Ascending aorta (tissue), 2 donors: ENCODE results near the gene HPS3. TPM values are rescaled to one million over a fixed set of nuclear protein-coding genes. Genes with fewer than 3 reads are reported as not detected.

Source experiments
- DNase-seq, 2 donors: peaks; one replicate each; pipeline ENCODE4 v3.0.0-alpha.2; 2019; ENCODE audit warnings: low spot score in 2 of 2
- H3K27ac ChIP-seq, 2 donors: fragments of 200-600 bp; sonication (generic); one replicate each; pipeline ENCODE4 v1.5.1; 2016 to 2017; ENCODE audit warnings: mild to moderate bottlenecking in 1 of 2
- H3K27me3 ChIP-seq: fragments of 200-600 bp; sonication (generic); one replicate; pipeline ENCODE4 v1.5.1; 2017
- H3K36me3 ChIP-seq, 2 donors: fragments of 200-600 bp; sonication (generic); one replicate each; pipeline ENCODE4 v1.5.1; 2016
- H3K4me1 ChIP-seq, 2 donors: fragments of 200-600 bp; sonication (generic); one replicate each; pipeline ENCODE4 v1.5.1; 2016 to 2017; ENCODE audit warnings: mild to moderate bottlenecking in 1 of 2
- H3K4me3 ChIP-seq, 2 donors: fragments of 200-600 bp; sonication (generic); one replicate each; pipeline ENCODE4 v1.5.1; 2016 to 2017; ENCODE audit warnings: mild to moderate bottlenecking in 1 of 2
- H3K9me3 ChIP-seq, 2 donors: fragments of 200-600 bp; sonication (generic); one replicate each; pipeline ENCODE4 v1.5.1; 2016
- intact Hi-C: fragments of 100-400 bp; cut with DNase I; formaldehyde crosslinking; loops from one replicate; pipeline ENCODE4 v1.15.1; 2023
- total RNA-seq: library from RNA; depleted of rRNA; stranded (reverse); fragments of >200 nt; gene quantifications from one replicate; pipeline ENCODE4 v1.1.0, GENCODE V29; 2016
- TF ChIP-seq, protein P1 (sequence below), 3 experiments: fragments of 200-600 bp in 2 of 3; fragments of 450-650 bp in 1 of 3; sonication (generic) in 2 of 3; IDR thresholded peaks; one replicate each; pipeline ENCODE4 v1.5.1; 2016 to 2019; ENCODE audit warnings: antibody characterized with exemption in 3 of 3, mild to moderate bottlenecking in 1 of 3, moderate library complexity in 1 of 3

The HPS3 gene, protein sequence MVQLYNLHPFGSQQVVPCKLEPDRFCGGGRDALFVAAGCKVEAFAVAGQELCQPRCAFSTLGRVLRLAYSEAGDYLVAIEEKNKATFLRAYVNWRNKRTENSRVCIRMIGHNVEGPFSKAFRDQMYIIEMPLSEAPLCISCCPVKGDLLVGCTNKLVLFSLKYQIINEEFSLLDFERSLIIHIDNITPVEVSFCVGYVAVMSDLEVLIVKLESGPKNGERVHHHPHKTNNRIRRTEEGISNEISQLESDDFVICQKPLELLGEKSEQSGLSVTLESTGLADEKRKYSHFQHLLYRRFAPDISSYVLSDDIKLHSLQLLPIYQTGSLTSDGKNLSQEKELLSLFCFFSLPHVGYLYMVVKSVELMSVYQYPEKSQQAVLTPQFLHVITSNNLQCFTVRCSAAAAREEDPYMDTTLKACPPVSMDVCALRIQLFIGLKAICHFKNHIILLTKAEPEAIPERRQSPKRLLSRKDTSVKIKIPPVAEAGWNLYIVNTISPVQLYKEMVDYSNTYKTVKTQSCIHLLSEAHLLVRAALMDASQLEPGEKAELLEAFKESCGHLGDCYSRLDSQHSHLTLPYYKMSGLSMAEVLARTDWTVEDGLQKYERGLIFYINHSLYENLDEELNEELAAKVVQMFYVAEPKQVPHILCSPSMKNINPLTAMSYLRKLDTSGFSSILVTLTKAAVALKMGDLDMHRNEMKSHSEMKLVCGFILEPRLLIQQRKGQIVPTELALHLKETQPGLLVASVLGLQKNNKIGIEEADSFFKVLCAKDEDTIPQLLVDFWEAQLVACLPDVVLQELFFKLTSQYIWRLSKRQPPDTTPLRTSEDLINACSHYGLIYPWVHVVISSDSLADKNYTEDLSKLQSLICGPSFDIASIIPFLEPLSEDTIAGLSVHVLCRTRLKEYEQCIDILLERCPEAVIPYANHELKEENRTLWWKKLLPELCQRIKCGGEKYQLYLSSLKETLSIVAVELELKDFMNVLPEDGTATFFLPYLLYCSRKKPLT
- total RNA-seq = 18.9 TPM

DNA sequence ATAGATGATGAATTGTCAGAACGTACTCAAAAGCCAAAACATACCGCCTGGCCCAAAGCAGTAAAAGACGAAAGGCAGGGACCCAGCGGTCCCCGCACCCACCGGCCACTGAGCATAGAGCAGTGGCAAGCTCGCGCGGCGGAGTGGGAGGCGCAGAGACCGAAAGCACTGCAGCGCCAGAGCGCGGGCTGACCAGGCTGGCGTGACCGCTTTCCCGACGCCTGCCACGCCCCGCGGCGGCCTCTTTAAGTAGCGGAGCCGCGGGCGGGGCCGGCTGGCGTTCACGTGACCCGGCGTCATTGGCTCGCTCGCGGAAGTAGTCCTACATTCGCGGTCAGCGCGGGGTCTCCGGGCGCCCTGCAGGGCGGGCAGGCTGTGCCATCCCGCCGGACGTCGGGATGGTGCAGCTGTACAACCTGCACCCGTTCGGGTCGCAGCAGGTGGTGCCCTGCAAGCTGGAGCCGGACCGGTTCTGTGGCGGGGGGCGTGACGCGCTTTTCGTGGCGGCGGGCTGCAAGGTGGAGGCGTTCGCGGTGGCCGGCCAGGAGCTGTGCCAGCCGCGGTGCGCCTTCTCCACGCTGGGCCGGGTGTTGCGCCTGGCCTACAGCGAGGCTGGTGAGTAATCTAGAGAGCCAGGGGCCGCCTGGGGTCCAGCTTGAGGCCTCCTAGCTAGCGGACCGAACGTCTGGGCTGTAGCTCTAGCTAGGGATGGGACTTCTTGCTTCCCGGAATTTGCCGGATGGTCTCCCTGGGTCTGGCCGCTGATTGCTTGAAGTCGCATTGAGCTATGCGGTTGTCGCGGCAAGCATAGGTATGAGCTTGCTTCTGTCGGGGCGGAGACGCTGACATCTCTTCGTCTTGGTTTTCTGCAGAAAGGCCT, at the start of gene HPS3:
TSS of gene HPS3 (plus strand) at position 313 of the 880 bp plus-strand sequence. CDS start at position 399, 86 bp downstream.
- Histone ChIP-seq H3K9me3 (no peaks in the 10 kb centered on the region), H3K4me1 (peaks cover 0 to 12% of the 10 kb centered on the region in 2 donors), H3K27ac (peak within 1 kb of the TSS; percentile 87 to 89), H3K36me3 (no peaks in the 10 kb centered on the region), H3K4me3 (peak within 1 kb of the TSS; percentile 73 to 94), H3K27me3 (no peaks in the 10 kb centered on the region)
- intact Hi-C loops = loop anchor here (1.0 to 10.0 kb wide), 4 partner anchors 43 to 343 kb away; partner anchors contain the start of genes HLTF, TM4SF1 and TM4SF4
- peak; percentile 76 to 96 for DNase-seq
- TF ChIP-seq, protein P1, sequence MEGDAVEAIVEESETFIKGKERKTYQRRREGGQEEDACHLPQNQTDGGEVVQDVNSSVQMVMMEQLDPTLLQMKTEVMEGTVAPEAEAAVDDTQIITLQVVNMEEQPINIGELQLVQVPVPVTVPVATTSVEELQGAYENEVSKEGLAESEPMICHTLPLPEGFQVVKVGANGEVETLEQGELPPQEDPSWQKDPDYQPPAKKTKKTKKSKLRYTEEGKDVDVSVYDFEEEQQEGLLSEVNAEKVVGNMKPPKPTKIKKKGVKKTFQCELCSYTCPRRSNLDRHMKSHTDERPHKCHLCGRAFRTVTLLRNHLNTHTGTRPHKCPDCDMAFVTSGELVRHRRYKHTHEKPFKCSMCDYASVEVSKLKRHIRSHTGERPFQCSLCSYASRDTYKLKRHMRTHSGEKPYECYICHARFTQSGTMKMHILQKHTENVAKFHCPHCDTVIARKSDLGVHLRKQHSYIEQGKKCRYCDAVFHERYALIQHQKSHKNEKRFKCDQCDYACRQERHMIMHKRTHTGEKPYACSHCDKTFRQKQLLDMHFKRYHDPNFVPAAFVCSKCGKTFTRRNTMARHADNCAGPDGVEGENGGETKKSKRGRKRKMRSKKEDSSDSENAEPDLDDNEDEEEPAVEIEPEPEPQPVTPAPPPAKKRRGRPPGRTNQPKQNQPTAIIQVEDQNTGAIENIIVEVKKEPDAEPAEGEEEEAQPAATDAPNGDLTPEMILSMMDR (IDR thresholded peaks at IDR 0.05) = peak in 1 of 3 experiments; percentile 22

DNA sequence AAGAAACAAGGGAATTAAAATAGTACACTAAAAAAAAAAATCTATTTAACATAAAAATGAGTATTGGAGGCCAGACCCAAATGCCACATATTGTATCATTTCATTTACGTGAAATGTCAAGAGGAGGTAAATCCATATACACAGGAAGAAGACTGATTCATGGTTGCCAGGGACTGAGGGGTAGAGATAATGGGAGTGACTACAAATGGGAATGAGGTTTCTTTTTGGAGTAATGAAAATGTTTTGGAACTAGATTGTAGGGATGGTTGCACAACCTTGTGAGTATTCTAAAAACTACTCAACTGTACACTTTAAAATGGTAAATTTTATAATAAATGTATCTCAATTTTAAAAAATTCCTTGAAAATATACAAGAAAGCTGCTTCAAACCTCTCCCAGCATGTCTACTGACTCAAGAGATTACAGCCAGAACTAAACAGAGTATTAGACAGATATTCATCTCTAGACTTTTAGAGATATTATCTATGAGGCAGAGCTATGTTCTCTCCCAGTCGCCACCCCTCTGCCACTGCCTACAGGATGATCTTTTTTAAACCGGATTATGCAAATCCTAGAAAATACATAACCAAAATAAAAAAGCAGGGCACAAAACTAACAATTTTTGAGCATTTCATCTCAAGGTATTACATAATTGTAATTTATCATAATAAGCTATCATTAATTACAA, 49.3 kb upstream of the HPS3 start:
- intact Hi-C loops = no loop called here
- Histone ChIP-seq H3K4me1 (peaks cover 5 to 7% of the 10 kb centered on the region in 2 donors), H3K4me3 (no peak overlapping the region), H3K36me3 (peaks cover 6 to 7% of the 10 kb centered on the region in 2 donors), H3K9me3 (no peaks in the 10 kb centered on the region), H3K27ac (no peak overlapping the region), H3K27me3 (no peaks in the 10 kb centered on the region)
- no peak for DNase-seq
- TF ChIP-seq, protein P1 (IDR thresholded peaks at IDR 0.05) = no peak

DNA sequence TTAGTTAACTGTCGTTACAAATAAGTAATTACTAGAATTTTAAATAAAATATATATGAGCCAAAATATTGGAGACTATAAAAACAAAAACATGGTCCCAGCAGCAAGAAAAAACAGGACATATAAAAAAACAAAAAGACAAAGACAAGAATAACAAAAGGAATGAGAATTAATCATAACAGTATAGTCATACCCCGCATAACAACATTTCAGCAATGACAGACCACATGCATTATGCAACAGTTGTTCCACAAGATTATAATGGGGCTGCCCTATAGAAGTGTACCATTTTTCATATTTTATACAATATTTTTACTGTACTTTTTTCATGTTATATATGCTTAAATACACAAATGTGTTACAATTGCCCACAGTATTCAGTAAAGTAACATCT, 48.7 kb upstream of the HPS3 start:
- Histone ChIP-seq H3K27ac (no peak overlapping the region), H3K4me3 (no peak overlapping the region), H3K27me3 (no peaks in the 10 kb centered on the region), H3K36me3 (peaks cover under 1 to 4% of the 10 kb centered on the region in 2 donors), H3K4me1 (peaks cover 7 to 9% of the 10 kb centered on the region in 2 donors), H3K9me3 (no peaks in the 10 kb centered on the region)
- TF ChIP-seq, protein P1 (IDR thresholded peaks at IDR 0.05) = no peak
- no peak for DNase-seq
- intact Hi-C loops = no loop called here

DNA sequence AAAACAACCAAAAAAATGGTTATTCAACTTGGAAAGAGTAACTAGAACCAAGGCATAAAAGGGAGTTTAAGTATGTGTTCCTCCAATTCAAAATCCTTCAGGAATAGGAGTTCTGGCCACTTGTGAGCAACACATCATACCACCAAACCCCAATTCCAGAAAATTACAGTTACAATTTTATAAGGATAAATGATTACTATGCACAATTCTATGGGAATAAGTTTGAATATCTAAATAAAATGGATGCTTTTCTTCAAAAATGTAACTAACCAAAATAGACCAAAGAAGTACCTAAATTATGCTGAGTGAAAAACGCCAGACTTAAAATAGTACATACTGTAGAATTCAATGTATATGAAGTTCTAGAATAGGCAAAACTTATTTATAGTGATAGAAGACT, 47.7 kb upstream of the HPS3 start:
- H3K9me3 ChIP-seq = no peaks in the 10 kb centered on the region
- no peaks in the 10 kb centered on the region for H3K27me3 ChIP-seq
- no peak overlapping the region for H3K27ac ChIP-seq
- no peak for DNase-seq
- H3K4me1 ChIP-seq = peaks cover 7 to 9% of the 10 kb centered on the region in 2 donors
- TF ChIP-seq, protein P1 (IDR thresholded peaks at IDR 0.05) = no peak
- intact Hi-C loops = no loop called here
- no peak overlapping the region for H3K4me3 ChIP-seq
- H3K36me3 ChIP-seq = peaks cover 0 to 4% of the 10 kb centered on the region in 2 donors
